ENCODE measurements around the gene ROR2.

GRCh38 chr9:91924090-91924489 is 25.9 kb downstream of the ROR2 start:
- no peak for TF ChIP-seq POLR2A (IDR thresholded peaks at IDR 0.05; ENCODE audit: low read length)
- TF ChIP-seq GATA1 (IDR thresholded peaks at IDR 0.05; ENCODE audit: low read depth, low read length), result no peak
